Endodermal cell (in vitro differentiated cells): ENCODE results near the gene ANKRD34A. TPM values are rescaled to one million over a fixed set of nuclear protein-coding genes. Genes with fewer than 3 reads are reported as not detected.

ENCODE experiments used
- DNase-seq: peaks from one replicate; pipeline ENCODE4 v3.0.0-alpha.2; 2017
- H3K27ac ChIP-seq: 2 replicates; pipeline ENCODE4 v1.5.1; 2013; ENCODE audit warnings: mild to moderate bottlenecking, low read depth, low read length, moderate library complexity
- H3K27me3 ChIP-seq: 2 replicates; pipeline ENCODE4 v1.6.1; 2013; ENCODE audit warnings: mild to moderate bottlenecking, low read length, moderate library complexity; ENCODE audit not compliant: insufficient read depth, control insufficient read depth, poor library complexity, severe bottlenecking
- H3K36me3 ChIP-seq: 2 replicates; pipeline ENCODE4 v1.7.0; 2013; ENCODE audit warnings: mild to moderate bottlenecking, low read length, moderate library complexity; ENCODE audit not compliant: control insufficient read depth, insufficient read depth
- H3K4me1 ChIP-seq: one replicate; pipeline ENCODE4 v1.7.0; 2013; ENCODE audit warnings: low read length; ENCODE audit not compliant: control insufficient read depth, insufficient read depth
- H3K4me3 ChIP-seq: 2 replicates; pipeline ENCODE4 v1.5.1; 2013; ENCODE audit warnings: mild to moderate bottlenecking, low read length, moderate library complexity
- H3K9ac ChIP-seq: 2 replicates; pipeline ENCODE4 v1.6.1; 2013; ENCODE audit warnings: mild to moderate bottlenecking, low read length, moderate library complexity; ENCODE audit not compliant: poor library complexity, severe bottlenecking; ENCODE audit errors: extremely low read depth
- H3K9me3 ChIP-seq: 2 replicates; pipeline ENCODE4 v1.6.1; 2013; ENCODE audit warnings: mild to moderate bottlenecking, low read length, moderate library complexity; ENCODE audit not compliant: control insufficient read depth
- H3K27ac Mint-ChIP-seq: 2 replicates; pipeline ENCODE4 v1.8.0; 2020; ENCODE audit warnings: mixed read lengths
- H3K27me3 Mint-ChIP-seq: 2 replicates; pipeline ENCODE4 v1.8.0; 2021; ENCODE audit warnings: mild to moderate bottlenecking, mixed read lengths; ENCODE audit not compliant: insufficient read depth
- H3K36me3 Mint-ChIP-seq: 2 replicates; pipeline ENCODE4 v1.8.0; 2020; ENCODE audit warnings: low read depth, mixed read lengths
- H3K4me1 Mint-ChIP-seq: 2 replicates; pipeline ENCODE4 v1.8.0; 2020; ENCODE audit warnings: mixed read lengths
- H3K4me3 Mint-ChIP-seq: 2 replicates; pipeline ENCODE4 v1.8.0; 2020; ENCODE audit warnings: mild to moderate bottlenecking, moderate library complexity, mixed read lengths
- H3K9me3 Mint-ChIP-seq: 2 replicates; pipeline ENCODE4 v1.8.0; 2020; ENCODE audit warnings: mild to moderate bottlenecking, mixed read lengths
- WGBS, 2 experiments: methylation state at CpG; one replicate each; pipeline versions ENCODE4 v1.1.5 to v1.1.7; 2013; ENCODE audit warnings: missing lambda C conversion rate in 2 of 2, mixed read lengths in 1 of 2; ENCODE audit not compliant: insufficient coverage in 1 of 2, insufficient read length in 1 of 2; 5-methylcytosine and 5-hydroxymethylcytosine counted together
- total RNA-seq, 2 donors: library from RNA; stranded (reverse); fragmentation: NEBNext Ultra II Directional in 1 of 2; extraction: Animal tissue kit (Norgen Biotek cat#: 25700) in 1 of 2; gene quantifications; 2 replicates in 1 of 2; 3 replicates in 1 of 2; pipeline ENCODE4 v1.2.1, GENCODE V29; 2021
- TF ChIP-seq, protein P1 (sequence below): fragments of 200-600 bp; sonication (generic); conservative IDR thresholded peaks from 2 replicates; pipeline ENCODE4 v1.5.0; 2021; ENCODE audit warnings: antibody characterized with exemption, mild to moderate bottlenecking

Gene ANKRD34A
- total RNA-seq, 2 donors from 2014 or later = 0.55 to 1.4 TPM

DNA sequence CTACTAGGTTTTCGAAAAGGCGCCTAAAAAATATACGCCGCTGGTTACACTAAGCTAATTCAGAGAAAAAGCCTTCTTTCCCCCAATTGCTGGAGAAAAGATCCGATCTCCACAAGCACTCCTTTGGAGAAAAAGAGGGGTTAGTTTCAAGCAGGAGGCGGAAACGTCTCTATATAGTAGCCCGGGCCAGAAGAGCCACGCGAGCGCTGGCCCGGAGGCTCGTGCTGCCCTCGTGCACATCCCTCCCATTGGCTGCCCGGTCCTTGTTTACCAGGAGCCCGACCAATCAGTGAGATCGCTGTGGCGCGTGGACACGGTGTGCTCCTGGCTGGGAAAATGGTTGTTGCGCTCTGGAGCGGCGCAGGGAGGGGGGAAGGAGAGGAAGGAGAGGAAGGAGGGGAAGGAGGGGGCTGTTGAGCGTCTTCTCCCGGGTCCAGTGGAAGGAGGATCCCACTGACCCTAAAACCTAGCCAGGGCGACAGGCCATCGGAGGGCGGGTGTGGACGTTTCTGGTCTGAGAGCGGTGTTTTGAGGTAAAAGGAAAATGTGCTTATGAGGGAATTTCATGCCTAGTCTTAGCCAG is 32.1 kb upstream of the ANKRD34A start, which contains the start of gene TXNIP:
Gene TXNIP (minus strand): TSS at position 147 of the 583 bp plus-strand sequence. CDS start 313 bp downstream, outside the sequence.
- TF ChIP-seq, protein P1, sequence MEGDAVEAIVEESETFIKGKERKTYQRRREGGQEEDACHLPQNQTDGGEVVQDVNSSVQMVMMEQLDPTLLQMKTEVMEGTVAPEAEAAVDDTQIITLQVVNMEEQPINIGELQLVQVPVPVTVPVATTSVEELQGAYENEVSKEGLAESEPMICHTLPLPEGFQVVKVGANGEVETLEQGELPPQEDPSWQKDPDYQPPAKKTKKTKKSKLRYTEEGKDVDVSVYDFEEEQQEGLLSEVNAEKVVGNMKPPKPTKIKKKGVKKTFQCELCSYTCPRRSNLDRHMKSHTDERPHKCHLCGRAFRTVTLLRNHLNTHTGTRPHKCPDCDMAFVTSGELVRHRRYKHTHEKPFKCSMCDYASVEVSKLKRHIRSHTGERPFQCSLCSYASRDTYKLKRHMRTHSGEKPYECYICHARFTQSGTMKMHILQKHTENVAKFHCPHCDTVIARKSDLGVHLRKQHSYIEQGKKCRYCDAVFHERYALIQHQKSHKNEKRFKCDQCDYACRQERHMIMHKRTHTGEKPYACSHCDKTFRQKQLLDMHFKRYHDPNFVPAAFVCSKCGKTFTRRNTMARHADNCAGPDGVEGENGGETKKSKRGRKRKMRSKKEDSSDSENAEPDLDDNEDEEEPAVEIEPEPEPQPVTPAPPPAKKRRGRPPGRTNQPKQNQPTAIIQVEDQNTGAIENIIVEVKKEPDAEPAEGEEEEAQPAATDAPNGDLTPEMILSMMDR = no peak
- Histone ChIP-seq H3K9me3 (no peaks in the 10 kb centered on the region), H3K27me3 (no peaks in the 10 kb centered on the region), H3K27ac (no peak within 1 kb of the TSS), H3K9ac (peak within 1 kb of the TSS; percentile 42), H3K4me1 (no peaks in the 10 kb centered on the region), H3K36me3 (peaks cover 6% of the 10 kb centered on the region), H3K4me3 (peak within 1 kb of the TSS; percentile 83)
- H3K36me3 Mint-ChIP-seq = peaks cover 28% of the 10 kb centered on the region
- H3K27me3 Mint-ChIP-seq = no peaks in the 10 kb centered on the region
- peak within 1 kb of the TSS; percentile 87 for H3K4me3 Mint-ChIP-seq
- peaks cover 41% of the 10 kb centered on the region for H3K4me1 Mint-ChIP-seq
- H3K9me3 Mint-ChIP-seq = no peaks in the 10 kb centered on the region
- peak within 1 kb of the TSS; percentile 85 for H3K27ac Mint-ChIP-seq
- DNase-seq = peak; percentile 98
- 6 to 14% methylated on average over 7 to 30 of the region's 30 CpGs for WGBS, 2 experiments

DNA sequence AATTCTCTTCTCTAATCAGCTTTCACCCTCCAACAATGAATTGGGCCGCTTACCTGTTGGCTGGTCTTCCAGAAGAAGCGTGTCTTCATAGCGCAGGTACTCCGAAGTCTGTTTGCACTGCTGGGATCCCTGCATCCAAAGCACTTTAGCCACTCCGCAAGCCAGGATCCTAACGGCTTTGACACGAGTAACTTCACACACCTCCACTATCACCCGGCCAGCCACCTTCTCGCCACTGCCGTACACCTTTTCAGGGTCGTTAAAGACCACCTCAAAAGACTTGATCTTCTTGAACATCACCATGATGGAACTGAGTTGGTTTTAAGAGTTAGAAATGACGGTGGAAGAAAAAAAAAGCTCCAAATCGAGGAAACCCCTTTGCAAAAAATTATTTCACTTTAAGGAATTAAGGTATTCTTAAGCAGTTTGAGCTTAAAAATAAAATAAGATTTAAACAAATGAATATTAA is 31.6 kb upstream of the ANKRD34A start:
- Mint-ChIP-seq H3K4me3 (peak overlapping the region; percentile 87), H3K36me3 (peaks cover 28% of the 10 kb centered on the region), H3K27ac (peak overlapping the region; percentile 85), H3K27me3 (no peaks in the 10 kb centered on the region), H3K9me3 (no peaks in the 10 kb centered on the region), H3K4me1 (peaks cover 41% of the 10 kb centered on the region)
- H3K4me3 ChIP-seq = peak overlapping the region; percentile 83
- TF ChIP-seq, protein P1 = no peak
- H3K36me3 ChIP-seq = peaks cover 6% of the 10 kb centered on the region
- peak overlapping the region; percentile 42 for H3K9ac ChIP-seq
- DNase-seq = peak; percentile 55
- H3K27ac ChIP-seq = no peak overlapping the region
- no peaks in the 10 kb centered on the region for H3K9me3 ChIP-seq
- no peaks in the 10 kb centered on the region for H3K4me1 ChIP-seq
- 10 to 19% methylated on average over 4 to 13 of the region's 13 CpGs for WGBS, 2 experiments
- no peaks in the 10 kb centered on the region for H3K27me3 ChIP-seq

DNA sequence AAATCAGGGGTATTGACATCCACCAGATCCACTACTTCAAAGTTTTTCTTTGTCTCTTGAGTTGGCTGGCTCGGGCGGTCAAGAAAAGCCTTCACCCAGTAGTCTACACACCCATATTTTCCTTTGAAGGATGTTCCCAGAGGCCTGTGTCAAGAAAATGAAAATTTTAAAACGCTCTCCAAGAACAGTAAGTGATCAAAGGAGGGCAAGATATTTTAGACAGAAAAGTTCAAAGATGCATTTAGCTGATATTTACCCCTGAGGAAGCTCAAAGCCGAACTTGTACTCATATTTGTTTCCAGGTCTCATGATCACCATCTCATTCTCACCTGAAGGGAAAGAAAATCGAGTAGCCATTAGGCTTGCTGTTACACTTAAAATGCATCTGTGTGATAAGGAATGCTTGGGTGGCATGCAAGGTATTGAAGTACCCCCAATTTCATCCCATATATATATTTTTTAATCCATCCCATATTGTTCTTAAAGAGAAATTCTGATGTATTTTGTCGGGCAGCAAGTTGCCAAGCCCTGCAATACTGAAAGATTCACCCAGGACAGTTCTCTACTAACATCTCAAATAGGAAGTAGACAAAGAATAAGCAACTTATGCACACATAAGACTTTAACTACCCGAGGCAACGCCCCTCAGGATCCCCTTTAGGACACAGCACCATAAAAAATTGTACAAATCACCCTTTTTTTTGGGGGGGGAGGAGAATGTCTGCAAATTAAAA is 30.9 kb upstream of the ANKRD34A start:
- Histone ChIP-seq H3K27ac (no peak overlapping the region), H3K4me1 (no peaks in the 10 kb centered on the region), H3K9ac (peak overlapping the region; percentile 42), H3K27me3 (no peaks in the 10 kb centered on the region), H3K4me3 (peak overlapping the region; percentile 83), H3K36me3 (peaks cover 6% of the 10 kb centered on the region), H3K9me3 (no peaks in the 10 kb centered on the region)
- peak overlapping the region; percentile 87 for H3K4me3 Mint-ChIP-seq
- TF ChIP-seq, protein P1 = no peak
- WGBS, 2 experiments = 64 to 65% methylated on average over 4 to 8 of the region's 8 CpGs
- H3K9me3 Mint-ChIP-seq = no peaks in the 10 kb centered on the region
- H3K27me3 Mint-ChIP-seq = no peaks in the 10 kb centered on the region
- H3K4me1 Mint-ChIP-seq = peaks cover 47% of the 10 kb centered on the region
- peaks cover 28% of the 10 kb centered on the region for H3K36me3 Mint-ChIP-seq
- no peak overlapping the region for H3K27ac Mint-ChIP-seq
- DNase-seq = peak; percentile 30
